Endodermal cell (in vitro differentiated cells): ENCODE results near the gene RSRC1. TPM values are rescaled to one million over a fixed set of nuclear protein-coding genes. Genes with fewer than 3 reads are reported as not detected.

Source experiments
- DNase-seq: peaks from one replicate; pipeline ENCODE4 v3.0.0-alpha.2; 2017
- H3K27ac ChIP-seq: 2 replicates; pipeline ENCODE4 v1.5.1; 2013; ENCODE audit warnings: mild to moderate bottlenecking, low read depth, low read length, moderate library complexity
- H3K27me3 ChIP-seq: 2 replicates; pipeline ENCODE4 v1.6.1; 2013; ENCODE audit warnings: mild to moderate bottlenecking, low read length, moderate library complexity; ENCODE audit not compliant: insufficient read depth, control insufficient read depth, poor library complexity, severe bottlenecking
- H3K36me3 ChIP-seq: 2 replicates; pipeline ENCODE4 v1.7.0; 2013; ENCODE audit warnings: mild to moderate bottlenecking, low read length, moderate library complexity; ENCODE audit not compliant: control insufficient read depth, insufficient read depth
- H3K4me1 ChIP-seq: one replicate; pipeline ENCODE4 v1.7.0; 2013; ENCODE audit warnings: low read length; ENCODE audit not compliant: control insufficient read depth, insufficient read depth
- H3K4me3 ChIP-seq: 2 replicates; pipeline ENCODE4 v1.5.1; 2013; ENCODE audit warnings: mild to moderate bottlenecking, low read length, moderate library complexity
- H3K9ac ChIP-seq: 2 replicates; pipeline ENCODE4 v1.6.1; 2013; ENCODE audit warnings: mild to moderate bottlenecking, low read length, moderate library complexity; ENCODE audit not compliant: poor library complexity, severe bottlenecking; ENCODE audit errors: extremely low read depth
- H3K9me3 ChIP-seq: 2 replicates; pipeline ENCODE4 v1.6.1; 2013; ENCODE audit warnings: mild to moderate bottlenecking, low read length, moderate library complexity; ENCODE audit not compliant: control insufficient read depth
- H3K27ac Mint-ChIP-seq: 2 replicates; pipeline ENCODE4 v1.8.0; 2020; ENCODE audit warnings: mixed read lengths
- H3K27me3 Mint-ChIP-seq: 2 replicates; pipeline ENCODE4 v1.8.0; 2021; ENCODE audit warnings: mild to moderate bottlenecking, mixed read lengths; ENCODE audit not compliant: insufficient read depth
- H3K36me3 Mint-ChIP-seq: 2 replicates; pipeline ENCODE4 v1.8.0; 2020; ENCODE audit warnings: low read depth, mixed read lengths
- H3K4me1 Mint-ChIP-seq: 2 replicates; pipeline ENCODE4 v1.8.0; 2020; ENCODE audit warnings: mixed read lengths
- H3K4me3 Mint-ChIP-seq: 2 replicates; pipeline ENCODE4 v1.8.0; 2020; ENCODE audit warnings: mild to moderate bottlenecking, moderate library complexity, mixed read lengths
- H3K9me3 Mint-ChIP-seq: 2 replicates; pipeline ENCODE4 v1.8.0; 2020; ENCODE audit warnings: mild to moderate bottlenecking, mixed read lengths
- CTCF ChIP-seq: fragments of 200-600 bp; sonication (generic); conservative IDR thresholded peaks from 2 replicates; pipeline ENCODE4 v1.5.0; 2021; ENCODE audit warnings: antibody characterized with exemption, mild to moderate bottlenecking
- WGBS, 2 experiments: methylation state at CpG; one replicate each; pipeline versions ENCODE4 v1.1.5 to v1.1.7; 2013; ENCODE audit warnings: missing lambda C conversion rate in 2 of 2, mixed read lengths in 1 of 2; ENCODE audit not compliant: insufficient coverage in 1 of 2, insufficient read length in 1 of 2; 5-methylcytosine and 5-hydroxymethylcytosine counted together
- total RNA-seq, 2 donors: library from RNA; stranded (reverse); fragmentation: NEBNext Ultra II Directional in 1 of 2; extraction: Animal tissue kit (Norgen Biotek cat#: 25700) in 1 of 2; gene quantifications; 2 replicates in 1 of 2; 3 replicates in 1 of 2; pipeline ENCODE4 v1.2.1, GENCODE V29; 2021

The RSRC1 gene
- total RNA-seq, 2 donors from 2014 or later, result 45.3 to 52.1 TPM

- peak overlapping the region; percentile 58 for H3K4me3 Mint-ChIP-seq
- 1% methylated on average over 29 to 37 of the region's 37 CpGs for WGBS, 2 experiments
- peak; percentile 80 for DNase-seq
- peak overlapping the region; percentile 77 for H3K4me3 ChIP-seq
- no peaks in the 10 kb centered on the region for H3K9me3 Mint-ChIP-seq
- H3K27ac Mint-ChIP-seq, result no peak overlapping the region
- H3K36me3 Mint-ChIP-seq, result peaks cover 1% of the 10 kb centered on the region
- peaks cover 32% of the 10 kb centered on the region for H3K4me1 Mint-ChIP-seq
- peaks cover 76% of the 10 kb centered on the region for H3K27me3 ChIP-seq
- H3K27ac ChIP-seq, result no peak overlapping the region
- H3K9ac ChIP-seq, result no peak overlapping the region
- H3K27me3 Mint-ChIP-seq, result peaks cover 77% of the 10 kb centered on the region
- H3K9me3 ChIP-seq, result no peaks in the 10 kb centered on the region
- H3K36me3 ChIP-seq, result no peaks in the 10 kb centered on the region
- H3K4me1 ChIP-seq, result peaks cover 13% of the 10 kb centered on the region
- TF ChIP-seq CTCF, result no peak
Measured at GRCh38 chr3:158106766-158107471, 3.0 kb upstream of the RSRC1 start.

DNA sequence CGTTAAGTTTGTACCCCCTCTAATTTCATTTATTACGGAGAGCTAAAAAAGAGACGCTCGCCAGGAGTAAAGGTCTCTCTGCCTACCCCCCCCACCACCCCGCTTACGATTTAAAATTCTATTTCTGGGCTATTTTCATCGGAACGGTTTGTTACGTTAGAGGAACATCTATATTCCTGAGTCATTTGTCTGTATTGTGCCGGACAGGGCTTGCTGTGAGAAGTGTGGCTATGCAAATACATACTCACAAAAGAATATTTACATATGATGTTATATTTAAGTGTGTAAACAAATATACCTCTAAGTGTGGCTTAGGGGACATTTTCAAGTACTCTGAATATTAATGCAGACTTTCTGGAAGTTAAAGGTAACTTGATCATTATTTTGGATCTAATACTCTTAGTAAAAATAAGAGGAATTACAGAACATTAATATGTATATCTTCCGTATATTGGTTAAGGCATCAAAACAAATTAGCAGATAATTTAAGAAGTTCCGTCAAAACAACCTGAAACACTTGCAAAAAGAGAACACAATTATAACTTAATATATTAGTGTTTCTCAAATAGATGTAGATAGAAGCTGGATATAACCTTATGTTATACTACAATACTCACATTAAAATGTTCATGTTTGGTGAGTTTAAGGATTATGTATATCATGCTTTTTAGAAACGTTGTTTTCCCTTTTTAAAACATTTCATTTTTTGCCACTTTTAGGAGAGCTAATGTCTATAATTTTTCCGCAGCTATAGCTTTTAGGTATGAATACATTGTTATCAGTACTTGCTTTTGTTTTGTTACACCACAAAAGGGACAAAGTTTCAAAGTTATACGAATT lies 2.1 kb upstream of the RSRC1 start:
- no peak for TF ChIP-seq CTCF
- Mint-ChIP-seq H3K4me1 (peaks cover 26% of the 10 kb centered on the region), H3K4me3 (peak overlapping the region; percentile 58)

DNA sequence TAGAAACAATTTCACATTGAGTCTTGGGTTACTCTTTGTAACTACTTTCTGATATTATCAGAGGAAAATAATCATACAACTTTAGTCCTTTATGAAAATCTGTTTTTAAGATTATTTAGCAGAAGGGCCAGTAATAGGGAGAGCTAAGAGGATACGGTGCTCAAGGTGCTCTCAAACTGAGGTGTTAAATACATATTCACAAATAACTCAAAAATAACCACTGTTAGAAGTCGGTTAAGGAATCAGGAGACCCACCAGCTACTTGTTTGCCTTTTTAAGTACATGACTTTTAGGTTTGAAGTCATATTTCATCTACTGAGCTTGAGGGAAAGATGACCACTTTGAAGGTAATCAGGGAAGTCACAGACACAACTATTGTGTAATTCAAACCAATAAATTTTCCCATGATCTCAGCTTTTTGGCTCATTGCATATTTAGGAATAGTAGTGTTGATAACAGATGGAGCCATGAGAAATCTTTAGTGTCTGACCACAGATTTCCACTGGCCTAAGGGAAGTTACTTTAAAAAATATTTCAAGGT lies 1.4 kb upstream of the RSRC1 start:
- Histone ChIP-seq H3K27ac (no peak overlapping the region), H3K27me3 (peaks cover 60% of the 10 kb centered on the region), H3K36me3 (no peaks in the 10 kb centered on the region), H3K4me3 (no peak overlapping the region), H3K4me1 (peaks cover 7% of the 10 kb centered on the region), H3K9me3 (peaks cover 13% of the 10 kb centered on the region), H3K9ac (no peak overlapping the region)
- Mint-ChIP-seq H3K27me3 (peaks cover 61% of the 10 kb centered on the region), H3K36me3 (peaks cover 13% of the 10 kb centered on the region), H3K4me1 (peaks cover 21% of the 10 kb centered on the region), H3K27ac (no peak overlapping the region), H3K9me3 (peaks cover 10% of the 10 kb centered on the region), H3K4me3 (no peak overlapping the region)
- WGBS, 2 experiments, result 17 to 21% methylated on average over 1 to 2 of the region's 2 CpGs
- no peak for TF ChIP-seq CTCF
- DNase-seq, result no peak

More for the DNA sequence above, 2.1 kb upstream of the RSRC1 start:
- H3K27ac ChIP-seq, result no peak overlapping the region
- Mint-ChIP-seq H3K9me3 (peaks cover 4% of the 10 kb centered on the region), H3K27ac (no peak overlapping the region), H3K27me3 (peaks cover 68% of the 10 kb centered on the region), H3K36me3 (peaks cover 7% of the 10 kb centered on the region)
- no peaks in the 10 kb centered on the region for H3K36me3 ChIP-seq
- no peak for DNase-seq
- peak overlapping the region; percentile 77 for H3K4me3 ChIP-seq
- WGBS, 2 experiments, result 6% methylated on average over 10 of the region's 15 CpGs; no CpG with 5 or more reads in 1 of the 2 experiments
- peaks cover 10% of the 10 kb centered on the region for H3K4me1 ChIP-seq
- H3K9me3 ChIP-seq, result peaks cover 6% of the 10 kb centered on the region
- H3K9ac ChIP-seq, result no peak overlapping the region
- H3K27me3 ChIP-seq, result peaks cover 67% of the 10 kb centered on the region
